Mucosa of descending colon (tissue), 3 donors: ENCODE measurements around the gene SMG6. TPM values are rescaled to one million over a fixed set of nuclear protein-coding genes. Genes with fewer than 3 reads are reported as not detected.

Experiments used
- ATAC-seq: fragments of 200-7000 bp; cut with Tn5 transposase; one replicate; pipeline ENCODE4 v1.9.1; 2020; ENCODE audit warnings: mild to moderate bottlenecking, moderate library complexity
- DNase-seq, 3 donors: peaks; one replicate each; pipeline ENCODE4 v3.0.0-alpha.2; 2020
- H3K36me3 ChIP-seq: fragments of 200-600 bp; one replicate; pipeline ENCODE4 v1.8.0; 2021; ENCODE audit warnings: low read depth, mild to moderate bottlenecking
- H3K4me1 ChIP-seq: fragments of 200-600 bp; one replicate; pipeline ENCODE4 v1.8.0; 2021; ENCODE audit warnings: low read depth, mild to moderate bottlenecking
- H3K4me3 ChIP-seq: fragments of 200-600 bp; one replicate; pipeline ENCODE4 v1.8.0; 2021; ENCODE audit warnings: mild to moderate bottlenecking
- H3K9me3 ChIP-seq: fragments of 200-600 bp; one replicate; pipeline ENCODE4 v1.8.0; 2021; ENCODE audit warnings: mild to moderate bottlenecking
- CTCF ChIP-seq: fragments of 200-600 bp; IDR thresholded peaks from one replicate; pipeline ENCODE4 v1.8.0; 2022; ENCODE audit warnings: antibody characterized with exemption, mild to moderate bottlenecking
- intact Hi-C, 2 donors: fragments of 100-400 bp; cut with DNase I in 1 of 2; cut with micrococcal nuclease in 1 of 2; formaldehyde crosslinking; loops; one replicate each; pipeline versions ENCODE4 v1.11.0 to v1.11.1; 2022; cut with DNase I, micrococcal nuclease
- total RNA-seq, 3 donors: library from RNA; stranded (reverse); fragmentation: NEBNext Ultra II Directional in 2 of 3; extraction: Animal tissue kit (Norgen Biotek cat#: 25700) in 2 of 3; gene quantifications; one replicate each; pipeline versions ENCODE4 v1.2.1 to v1.2.4, GENCODE V29; 2021 to 2023
- donor health status: DM: no; HTN: no; CAD: no; lungs with moderate emphysema.
- donor health status: DM: no; HTN: no; CAD: no.
- donor health status: DM: no; HTN: yes; CAD: no.

Gene SMG6
- total RNA-seq, 3 donors from 2014 or later: 25.9 to 41.6 (median 38.8) TPM

GRCh38 chr17:2059547-2060384 is 243.8 kb downstream of the SMG6 start:
- intact Hi-C loops: loop anchor here (2.0 to 10.0 kb wide), 3 partner anchors 181 to 225 kb away; no protein-coding TSS in a partner anchor
- no peak overlapping the region for H3K4me3 ChIP-seq
- peaks cover 37% of the 10 kb centered on the region for H3K4me1 ChIP-seq
- DNase-seq (no peak), ATAC-seq (no peak)
- H3K9me3 ChIP-seq: no peaks in the 10 kb centered on the region
- no peak for TF ChIP-seq CTCF
- no peaks in the 10 kb centered on the region for H3K36me3 ChIP-seq

GRCh38 chr17:2058586-2059546 is 244.7 kb downstream of the SMG6 start:
- Histone ChIP-seq H3K4me3 (no peak overlapping the region), H3K4me1 (peaks cover 43% of the 10 kb centered on the region), H3K9me3 (no peaks in the 10 kb centered on the region), H3K36me3 (no peaks in the 10 kb centered on the region)
- ATAC-seq (peak; percentile 72), DNase-seq (peak; percentile 89 to 93 (median 89))
- intact Hi-C loops: loop anchor here (2.0 to 10.0 kb wide), 3 partner anchors 182 to 226 kb away; no protein-coding TSS in a partner anchor
- TF ChIP-seq CTCF: peak; percentile 78

- DNase-seq (peak in 2 of 3 donors; percentile 57 to 71), ATAC-seq (no peak)
- no peaks in the 10 kb centered on the region for H3K36me3 ChIP-seq
- no peak for TF ChIP-seq CTCF
- intact Hi-C loops: loop anchor here (2.0 to 10.0 kb wide), 3 partner anchors 183 to 227 kb away; no protein-coding TSS in a partner anchor
- no peaks in the 10 kb centered on the region for H3K9me3 ChIP-seq
- H3K4me1 ChIP-seq: peaks cover 45% of the 10 kb centered on the region
- H3K4me3 ChIP-seq: no peak overlapping the region
Measured at GRCh38 chr17:2057760-2058585, 245.6 kb downstream of the SMG6 start.

- DNase-seq (no peak), ATAC-seq (no peak)
- no peak overlapping the region for H3K4me3 ChIP-seq
- peaks cover 45% of the 10 kb centered on the region for H3K4me1 ChIP-seq
- H3K36me3 ChIP-seq: no peaks in the 10 kb centered on the region
- no peak for TF ChIP-seq CTCF
- H3K9me3 ChIP-seq: no peaks in the 10 kb centered on the region
- intact Hi-C loops: loop anchor here (5.0 to 10.0 kb wide), 2 partner anchors 185 to 228 kb away; no protein-coding TSS in a partner anchor
Measured at GRCh38 chr17:2057175-2057759, 246.3 kb downstream of the SMG6 start.
